UCSD-AML1 (cell line): ENCODE results near the gene IGFBPL1.
A peak's percentile ranks its signal among the peaks of the same experiment; 100 is the strongest.
"Not testable (repeated sequence)": the region's sequence is repeated elsewhere in the genome, so short reads cannot be mapped to it uniquely, and the experiment has no call there.

ENCODE experiments used
- DNase-seq: peaks from one replicate; lab custom pipeline; 2025; ENCODE audit not compliant: unreplicated experiment; lab: John Stamatoyannopoulos, UW

The IGFBPL1 gene

DNA sequence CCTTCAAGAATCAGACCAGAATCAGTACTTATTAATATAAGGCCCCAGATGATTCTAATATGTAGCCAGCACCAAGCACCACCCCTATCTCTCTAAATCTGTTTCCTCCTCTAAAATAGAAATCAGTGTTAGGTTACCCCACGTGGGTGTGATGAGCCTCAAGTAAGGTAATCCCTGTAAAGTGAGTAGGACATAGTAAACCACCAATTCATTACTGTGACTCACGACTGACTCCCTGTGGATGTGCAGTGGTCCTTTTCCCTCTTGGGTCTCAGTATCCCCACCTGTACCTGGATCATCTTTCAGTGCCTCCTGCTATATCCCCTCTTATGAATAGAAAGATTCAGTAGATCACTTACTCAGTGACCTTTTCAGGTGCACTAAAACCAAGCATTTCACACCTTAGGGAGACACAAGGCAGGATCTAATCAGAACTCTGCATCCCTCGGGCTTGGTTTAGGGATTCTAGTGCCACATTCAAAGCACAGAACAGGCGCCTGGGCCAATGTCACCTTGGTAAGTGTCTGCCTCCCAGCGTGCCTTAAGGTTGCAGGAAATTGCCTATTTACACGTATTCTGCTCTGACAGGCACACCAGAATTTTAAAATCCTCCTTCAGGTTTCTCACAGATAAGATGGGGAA, 43.9 kb downstream of the IGFBPL1 start:
- no peak for DNase-seq

DNA sequence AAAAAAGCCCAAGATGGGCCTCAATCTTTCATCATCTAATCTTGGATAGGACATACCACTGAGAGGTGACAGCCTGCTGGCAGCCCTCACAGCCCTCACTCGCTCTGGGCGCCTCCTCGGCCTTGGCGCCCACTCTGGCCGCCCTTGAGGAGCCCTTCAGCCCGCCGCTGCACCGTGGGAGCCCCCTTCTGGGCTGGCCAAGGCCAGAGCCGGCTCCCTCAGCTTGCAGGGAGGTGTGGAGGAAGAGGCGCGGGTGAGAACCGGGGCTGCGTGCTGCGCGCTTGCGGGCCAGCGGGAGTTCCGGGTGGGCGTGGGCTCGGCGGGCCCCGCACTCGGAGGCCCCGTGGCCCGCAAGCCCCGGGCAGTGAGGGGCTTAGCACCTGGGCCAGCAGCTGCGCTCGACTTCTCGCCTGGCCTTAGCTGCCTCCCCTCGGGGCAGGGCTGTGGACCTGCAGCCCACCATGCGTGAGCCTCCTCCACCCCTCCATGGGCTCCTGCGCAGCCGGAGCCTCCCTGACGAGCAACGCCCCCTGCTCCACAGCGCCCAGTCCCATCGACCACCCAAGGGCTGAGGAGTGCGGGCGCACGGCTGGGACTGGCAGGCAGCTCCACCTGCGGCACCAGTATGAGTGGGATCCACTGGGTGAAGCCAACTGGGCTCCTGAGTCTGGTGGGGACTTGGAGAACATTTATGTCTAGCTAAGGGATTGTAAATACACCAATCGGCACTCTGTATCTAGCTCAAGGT, 46.7 kb downstream of the IGFBPL1 start:
- not testable (repeated sequence) for DNase-seq

- DNase-seq: no peak
Observed at GRCh38 chr9:38376021-38376670, 48.1 kb downstream of the IGFBPL1 start.

- no peak for DNase-seq
Observed at GRCh38 chr9:38375572-38375963, 48.7 kb downstream of the IGFBPL1 start.

- DNase-seq: no peak
Observed at GRCh38 chr9:38374847-38375571, 49.2 kb downstream of the IGFBPL1 start.

DNA sequence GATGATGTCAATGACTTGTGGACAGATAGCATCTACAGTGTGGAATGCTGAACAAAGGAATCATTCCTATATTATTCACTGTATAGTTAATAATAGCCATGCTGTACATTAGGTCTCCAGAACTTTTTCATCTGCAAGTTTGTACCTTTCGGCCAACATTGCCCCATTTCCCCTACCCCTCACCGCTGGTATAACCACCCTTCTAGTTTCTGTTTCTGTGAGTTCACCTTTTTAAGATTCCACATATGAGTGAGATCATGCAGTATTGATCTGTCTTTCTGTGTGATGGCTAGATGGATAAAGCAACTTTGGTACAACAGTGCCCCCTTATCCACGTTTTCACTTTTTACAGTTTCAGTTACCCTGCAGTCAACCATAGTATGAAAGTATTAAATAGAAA, 50.6 kb downstream of the IGFBPL1 start:
- DNase-seq: no peak

DNA sequence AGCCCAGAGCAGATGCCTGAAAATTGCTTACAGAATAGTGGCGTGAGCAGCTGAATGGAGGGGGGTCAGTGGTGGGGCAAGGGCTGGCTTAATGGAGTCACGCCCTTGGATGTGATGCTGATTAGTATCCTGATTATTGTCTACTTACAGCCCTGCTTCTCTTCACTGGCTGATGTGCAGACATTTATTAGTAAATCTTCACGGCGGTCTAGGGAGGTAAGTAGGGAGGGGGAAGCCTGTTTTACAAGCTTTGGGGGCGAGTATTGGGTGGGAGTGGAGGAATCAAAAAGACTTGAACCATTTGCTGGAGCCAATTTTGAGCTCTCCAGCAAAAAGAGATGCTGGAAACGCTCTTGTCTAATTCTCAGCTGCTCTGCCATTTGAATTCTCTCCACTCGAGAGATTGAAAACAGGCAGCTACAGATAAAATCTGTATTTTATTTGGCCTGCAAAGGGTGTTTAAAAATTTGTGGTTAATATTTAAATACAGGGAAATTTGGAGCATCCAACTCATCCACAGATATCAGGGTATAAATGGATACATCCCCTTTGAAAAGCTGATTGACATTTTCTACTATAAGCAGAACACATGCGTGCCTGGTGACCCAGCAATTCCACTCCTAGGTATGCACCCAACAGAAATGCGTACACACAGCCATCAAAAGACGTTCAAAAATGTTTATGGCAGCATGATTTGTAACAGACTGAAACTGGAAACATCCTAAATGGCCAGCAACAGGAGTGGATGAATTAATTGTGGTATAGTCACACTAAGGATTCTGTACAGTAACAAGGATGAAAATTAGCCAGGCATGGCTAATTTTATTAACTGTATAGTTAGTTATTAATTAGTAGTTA, 51.3 kb downstream of the IGFBPL1 start:
- no peak for DNase-seq

DNA sequence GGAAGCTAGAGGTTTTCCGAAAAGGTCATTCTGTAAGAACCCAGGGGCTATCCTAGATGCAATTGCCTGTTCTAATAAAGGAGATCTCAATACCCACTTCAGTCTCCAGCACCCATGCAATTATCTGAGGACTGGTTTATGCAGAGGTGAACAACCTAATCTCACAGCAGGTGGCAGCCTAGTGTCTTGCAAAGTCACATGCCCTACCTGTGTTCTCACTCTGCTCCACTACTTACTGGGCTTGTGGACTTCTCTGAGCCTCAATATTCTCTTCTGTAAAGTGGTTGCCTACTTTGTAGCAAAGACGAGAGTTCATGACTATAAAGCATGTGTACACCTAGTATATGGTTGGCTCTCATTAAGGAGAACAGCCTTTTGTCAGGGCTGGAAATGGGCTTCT, 52.8 kb downstream of the IGFBPL1 start:
- DNase-seq: no peak

GRCh38 chr9:38370176-38370575, 54.1 kb downstream of the IGFBPL1 start:
- DNase-seq: no peak

- no peak for DNase-seq
Observed at GRCh38 chr9:38368731-38369130, 55.5 kb downstream of the IGFBPL1 start.

GRCh38 chr9:38367898-38368297, 56.4 kb downstream of the IGFBPL1 start:
- DNase-seq: no peak

- DNase-seq: no peak
Observed at GRCh38 chr9:38363589-38363925, 60.7 kb downstream of the IGFBPL1 start.

DNA sequence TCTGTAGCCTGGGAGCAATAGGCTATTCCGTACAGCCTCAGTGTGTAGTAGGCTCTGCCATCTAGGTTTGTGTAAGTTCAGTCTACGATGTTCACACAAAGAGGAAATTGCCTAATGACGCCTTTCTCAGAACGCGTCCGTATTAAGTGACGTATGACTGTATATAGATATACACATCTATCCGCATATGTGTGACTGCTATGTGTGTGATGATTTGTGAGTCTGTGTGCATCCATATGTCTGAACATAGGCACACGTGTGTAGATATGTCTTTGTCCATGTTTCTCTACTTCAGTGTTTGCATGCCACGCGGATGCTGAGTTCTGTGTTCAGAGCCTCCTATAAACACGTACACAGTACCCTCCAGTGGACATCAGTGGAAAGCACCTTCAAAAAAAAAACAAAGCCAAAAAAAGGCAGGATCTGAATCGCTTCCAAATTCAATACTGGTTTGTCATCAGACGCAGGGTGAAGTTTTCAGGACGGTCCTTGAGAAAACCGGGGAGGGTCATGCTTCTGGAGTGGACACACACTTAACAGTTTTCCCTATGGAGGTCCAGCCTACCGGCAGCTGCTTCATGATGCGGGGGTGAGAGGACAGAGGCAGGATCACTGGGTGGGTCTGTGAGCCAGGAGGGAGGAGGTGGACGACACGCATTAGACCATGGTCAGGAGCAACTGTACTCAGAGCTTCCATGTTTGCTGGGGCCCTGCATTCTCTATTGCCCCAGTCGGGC, 61.2 kb downstream of the IGFBPL1 start:
- peak; percentile 34 for DNase-seq

DNA sequence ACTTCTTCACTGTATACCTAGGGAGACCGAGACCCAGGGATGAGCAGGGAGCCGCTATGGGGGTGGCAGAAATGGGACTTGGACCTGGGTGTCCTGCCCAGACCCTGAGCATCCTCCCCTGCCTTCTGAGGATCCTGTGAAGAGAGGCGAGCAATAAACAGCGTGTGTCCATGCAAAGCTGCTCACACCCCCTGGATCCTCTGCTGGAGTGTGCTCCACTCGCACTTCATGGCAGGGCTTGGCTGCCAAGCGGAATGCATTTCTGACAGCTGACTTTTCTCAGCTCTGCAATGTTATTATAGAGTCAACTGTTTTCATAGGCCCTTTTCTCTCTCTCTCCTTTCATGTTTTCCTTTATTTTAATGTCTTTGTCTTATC, 62.8 kb downstream of the IGFBPL1 start:
- no peak for DNase-seq

- DNase-seq: no peak
Observed at GRCh38 chr9:38360839-38361472, 63.3 kb downstream of the IGFBPL1 start.

DNA sequence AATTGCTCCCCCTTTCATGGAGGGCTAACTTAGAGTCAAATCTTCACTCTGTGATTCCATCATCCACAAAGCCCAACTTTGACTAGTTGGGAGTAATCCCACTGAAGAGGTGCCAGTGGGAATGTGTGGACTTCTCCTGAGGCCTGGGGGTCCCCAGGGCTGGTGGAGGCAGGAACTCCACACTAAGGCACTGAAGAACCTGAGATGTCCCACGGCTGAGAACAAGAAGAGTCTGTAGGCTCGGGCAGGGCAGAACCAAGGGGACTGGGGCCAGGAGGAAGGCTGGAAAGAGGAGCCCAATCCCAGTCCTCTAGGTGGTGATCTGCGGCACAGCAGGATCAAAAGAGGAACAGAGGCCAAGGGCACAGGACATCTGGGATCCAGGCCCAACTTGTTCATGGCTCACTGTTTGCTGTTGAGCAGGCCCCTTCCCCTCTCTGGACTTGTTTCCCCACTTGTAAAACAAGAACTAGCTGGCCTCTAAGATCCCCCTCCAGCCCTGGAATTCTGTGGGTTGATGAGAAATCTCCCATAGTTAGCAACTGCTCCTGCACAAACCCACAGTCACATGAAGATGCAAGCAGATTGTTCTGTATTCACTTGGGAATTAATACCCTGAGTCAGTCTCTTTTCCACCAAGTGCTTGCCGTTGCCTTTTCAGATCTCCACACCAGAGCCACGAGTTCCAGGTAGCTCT, 64.4 kb downstream of the IGFBPL1 start:
- DNase-seq: no peak

- DNase-seq: no peak
Observed at GRCh38 chr9:38359297-38359653, 65.0 kb downstream of the IGFBPL1 start.

DNA sequence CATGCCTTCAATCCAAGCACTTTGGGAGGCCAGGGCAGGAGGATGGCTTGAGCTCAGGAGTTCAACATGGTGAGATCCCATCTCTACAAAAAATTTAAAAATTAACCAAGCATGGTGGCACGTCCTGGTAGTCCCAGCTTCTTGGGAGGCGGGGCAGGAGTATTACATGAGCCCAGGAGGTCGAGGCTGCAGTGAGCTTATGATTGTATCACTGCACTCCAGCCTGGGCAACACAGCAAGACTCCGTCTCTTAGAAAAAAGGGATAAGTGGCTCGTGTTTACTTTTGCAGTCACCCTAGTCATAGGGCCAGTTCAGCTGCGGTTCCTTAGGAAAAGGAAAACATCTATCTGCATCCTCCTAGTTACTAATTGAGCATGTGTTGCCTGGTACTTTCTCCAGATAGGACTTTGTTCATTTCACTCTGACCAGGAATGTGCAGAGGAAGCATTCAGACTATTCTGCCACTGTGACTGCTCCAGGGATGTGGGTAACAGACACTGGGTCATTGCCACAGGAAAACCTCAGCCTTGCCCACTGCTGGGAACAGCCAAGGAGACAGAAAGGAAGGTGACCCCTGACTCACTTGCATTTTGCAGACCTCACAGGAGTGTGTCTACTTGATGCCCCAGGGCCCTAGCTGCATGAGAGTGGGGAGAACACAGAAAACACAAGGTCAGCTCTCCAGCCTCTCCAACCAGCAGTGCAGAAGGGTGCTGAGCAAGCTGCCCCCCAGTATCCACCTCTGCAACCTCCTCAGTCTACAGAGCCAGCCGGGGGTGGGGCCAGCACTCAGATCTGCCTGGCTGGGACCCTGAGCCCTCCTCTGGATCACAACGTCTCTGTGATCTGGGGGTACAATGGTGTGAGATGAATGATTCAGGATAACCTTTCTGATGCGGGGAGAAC, 65.6 kb downstream of the IGFBPL1 start:
- peak; percentile 19 for DNase-seq
